Left lung (tissue), 10 donors: ENCODE results near the gene TMEM60. TPM values are rescaled to one million over a fixed set of nuclear protein-coding genes. Genes with fewer than 3 reads are reported as not detected.
"Not testable (repeated sequence)": the region's sequence is repeated elsewhere in the genome, so short reads cannot be mapped to it uniquely, and the experiment has no call there.

ENCODE experiments used
- ATAC-seq: fragments of 200-7000 bp; cut with Tn5 transposase; one replicate; pipeline ENCODE4 v1.9.1; 2020; ENCODE audit warnings: moderate library complexity
- DNase-seq, 4 donors: peaks; one replicate each; pipeline ENCODE4 v3.0.0-alpha.2; 2013 to 2020
- H3K27ac ChIP-seq, 2 donors: fragments of 200-600 bp; sonication (generic) in 1 of 2; one replicate each; pipeline versions ENCODE4 v1.5.0 to v1.8.0; 2020 to 2021
- H3K27me3 ChIP-seq, 2 donors: fragments of 200-600 bp; sonication (generic) in 1 of 2; one replicate each; pipeline versions ENCODE4 v1.5.0 to v1.8.0; 2020 to 2021
- H3K36me3 ChIP-seq, 2 donors: fragments of 200-600 bp; sonication (generic) in 1 of 2; one replicate each; pipeline versions ENCODE4 v1.5.0 to v1.8.0; 2020 to 2021
- H3K4me1 ChIP-seq, 2 donors: fragments of 200-600 bp; one replicate each; pipeline ENCODE4 v1.8.0; 2021
- H3K4me3 ChIP-seq, 2 donors: fragments of 200-600 bp; sonication (generic) in 1 of 2; one replicate each; pipeline versions ENCODE4 v1.5.0 to v1.8.0; 2020 to 2021; ENCODE audit warnings: mild to moderate bottlenecking in 1 of 2
- H3K9me3 ChIP-seq, 2 donors: fragments of 200-600 bp; sonication (generic) in 1 of 2; one replicate each; pipeline versions ENCODE4 v1.5.0 to v1.8.0; 2020 to 2021
- CTCF ChIP-seq, 2 donors: fragments of 200-600 bp; sonication (generic) in 1 of 2; IDR thresholded peaks; one replicate each; pipeline versions ENCODE4 v1.5.0 to v1.8.0; 2021; ENCODE audit warnings: antibody characterized with exemption in 2 of 2
- intact Hi-C, 2 donors: fragments of 100-400 bp; cut with DNase I; formaldehyde crosslinking; loops; one replicate each; pipeline versions ENCODE4 v1.11.2 to v1.14.2; 2022
- polyA plus RNA-seq, 6 donors: library from polyadenylated mRNA; unstranded; fragments of 120-200 nt; gene quantifications; one replicate each; pipeline ENCODE4 v1.2.1, GENCODE V29; 2013; ENCODE audit not compliant: insufficient read length in 6 of 6
- total RNA-seq, 2 donors: library from RNA; stranded (reverse); fragmentation: NEBNext Ultra II Directional; extraction: Animal tissue kit (Norgen Biotek cat#: 25700); gene quantifications; one replicate each; pipeline ENCODE4 v1.2.1, GENCODE V29; 2021
- donor health status: DM: no; HTN: yes; CAD: no.
- donor health status: DM: no; HTN: no; CAD: no.

TMEM60 gene
- total and polyA plus RNA-seq, 8 donors, result 20.2 to 22.8 (median 21.2) TPM

GRCh38 chr7:77839919-77840318, 41.7 kb upstream of the TMEM60 start:
- ATAC-seq (no peak), DNase-seq (no peak)
- Histone ChIP-seq H3K27ac (no peak overlapping the region), H3K4me1 (peaks cover 0 to 6% of the 10 kb centered on the region in 2 donors), H3K4me3 (no peak overlapping the region), H3K27me3 (no peaks in the 10 kb centered on the region), H3K36me3 (no peaks in the 10 kb centered on the region), H3K9me3 (no peaks in the 10 kb centered on the region)
- TF ChIP-seq CTCF (IDR thresholded peaks at IDR 0.05), result no peak
- intact Hi-C loops, result no loop called here

GRCh38 chr7:77838929-77839491, 40.8 kb upstream of the TMEM60 start:
- ATAC-seq, result no peak
- no peak for TF ChIP-seq CTCF (IDR thresholded peaks at IDR 0.05)

GRCh38 chr7:77837966-77838365, 39.7 kb upstream of the TMEM60 start:
- H3K27me3 ChIP-seq, result no peaks in the 10 kb centered on the region
- DNase-seq, result no peak
- no peak overlapping the region for H3K27ac ChIP-seq
- no peak for TF ChIP-seq CTCF (IDR thresholded peaks at IDR 0.05)
- H3K4me3 ChIP-seq, result no peak overlapping the region
- intact Hi-C loops, result no loop called here
- peaks cover 6 to 18% of the 10 kb centered on the region in 2 donors for H3K4me1 ChIP-seq
- no peak for ATAC-seq
- H3K9me3 ChIP-seq, result no peaks in the 10 kb centered on the region
- no peaks in the 10 kb centered on the region for H3K36me3 ChIP-seq

More at GRCh38 chr7:77838929-77839491, 40.8 kb upstream of the TMEM60 start:
- intact Hi-C loops, result no loop called here
- H3K4me3 ChIP-seq, result no peak overlapping the region
- H3K36me3 ChIP-seq, result no peaks in the 10 kb centered on the region
- H3K27me3 ChIP-seq, result no peaks in the 10 kb centered on the region
- H3K27ac ChIP-seq, result no peak overlapping the region
- no peak for DNase-seq
- peaks cover 6 to 15% of the 10 kb centered on the region in 2 donors for H3K4me1 ChIP-seq
- H3K9me3 ChIP-seq, result no peaks in the 10 kb centered on the region

- Histone ChIP-seq H3K36me3 (no peaks in the 10 kb centered on the region), H3K9me3 (no peaks in the 10 kb centered on the region), H3K27ac (no peak overlapping the region), H3K27me3 (no peaks in the 10 kb centered on the region), H3K4me3 (no peak overlapping the region), H3K4me1 (peaks cover 6 to 18% of the 10 kb centered on the region in 2 donors)
- no peak for DNase-seq
- TF ChIP-seq CTCF (IDR thresholded peaks at IDR 0.05), result no peak
- intact Hi-C loops, result no loop called here
- ATAC-seq, result peak; percentile 54
Observed at GRCh38 chr7:77837275-77837674, 39.0 kb upstream of the TMEM60 start.

- H3K4me3 ChIP-seq, DNase-seq, H3K27ac ChIP-seq, H3K9me3 ChIP-seq, H3K36me3 ChIP-seq, ATAC-seq, H3K27me3 ChIP-seq, intact Hi-C loops: not testable (repeated sequence)
- H3K4me1 ChIP-seq, result peaks cover 6 to 18% of the 10 kb centered on the region in 2 donors
Observed at GRCh38 chr7:77836425-77836824, 38.2 kb upstream of the TMEM60 start.

GRCh38 chr7:77833136-77833535, 34.9 kb upstream of the TMEM60 start:
- Histone ChIP-seq H3K36me3 (no peaks in the 10 kb centered on the region), H3K4me3 (no peak overlapping the region), H3K27ac (no peak overlapping the region), H3K4me1 (peaks cover 6 to 18% of the 10 kb centered on the region in 2 donors), H3K9me3 (no peaks in the 10 kb centered on the region), H3K27me3 (no peaks in the 10 kb centered on the region)
- no peak for TF ChIP-seq CTCF (IDR thresholded peaks at IDR 0.05)
- no peak for DNase-seq
- ATAC-seq, result no peak
- intact Hi-C loops, result no loop called here
